Pancreas (tissue), 10 donors: ENCODE data around the gene HOXA1. TPM values are rescaled to one million over a fixed set of nuclear protein-coding genes. Genes with fewer than 3 reads are reported as not detected.

Source experiments
- ATAC-seq, 4 donors: fragments of 200-7000 bp; cut with Tn5 transposase; one replicate each; pipeline versions ENCODE4 v1.8.0 to v1.9.1; 2020; ENCODE audit warnings: mild to moderate bottlenecking in 4 of 4, moderate library complexity in 4 of 4
- DNase-seq, 6 donors: peaks; one replicate each; pipeline ENCODE4 v3.0.0-alpha.2; 2020
- FAIRE-seq: peaks from 2 replicates; lab custom pipeline; 2012; peaks lifted over from hg19 to GRCh38; lab: Jason Lieb, UNC
- H3K27ac ChIP-seq, 4 donors: fragments of 200-600 bp; sonication (generic); 1 replicate in 3 of 4; 2 replicates in 1 of 4; pipeline versions ENCODE4 v1.5.0 to v1.8.0; 2020
- H3K27me3 ChIP-seq, 4 donors: fragments of 200-600 bp; one replicate each; pipeline ENCODE4 v1.8.0; 2021
- H3K36me3 ChIP-seq, 3 donors: fragments of 200-600 bp; sonication (generic) in 1 of 3; one replicate each; pipeline versions ENCODE4 v1.5.0 to v1.8.0; 2020 to 2021
- H3K4me1 ChIP-seq, 3 donors: fragments of 200-600 bp; one replicate each; pipeline ENCODE4 v1.8.0; 2021
- H3K4me3 ChIP-seq, 4 donors: fragments of 200-600 bp; sonication (generic) in 2 of 4; one replicate each; pipeline versions ENCODE4 v1.5.0 to v1.8.0; 2020 to 2021
- H3K9me3 ChIP-seq, 4 donors: fragments of 200-600 bp; one replicate each; pipeline ENCODE4 v1.8.0; 2021
- CTCF ChIP-seq, 4 donors: fragments of 200-600 bp; sonication (generic) in 3 of 4; IDR thresholded peaks; one replicate each; pipeline versions ENCODE4 v1.5.0 to v1.8.0; 2021; ENCODE audit warnings: antibody characterized with exemption in 4 of 4
- WGBS, 2 donors: extraction: QIAGEN DNeasy Blood & Tissue Kit; methylation state at CpG; one replicate each; pipeline ENCODE4 v1.1.7; 2013; 5-methylcytosine and 5-hydroxymethylcytosine counted together
- intact Hi-C, 3 donors: fragments of 100-400 bp; cut with DNase I; formaldehyde crosslinking; loops; one replicate each; pipeline versions ENCODE4 v1.11.1 to v1.14.2; 2022
- polyA plus RNA-seq, 2 donors: library from polyadenylated mRNA; stranded (reverse); fragments of 200-250 nt; gene quantifications; one replicate each; pipeline ENCODE4 v1.2.3, GENCODE V29; 2013
- total RNA-seq, 6 donors: library from RNA; stranded (reverse); fragmentation: NEBNext Ultra II Directional in 4 of 6; extraction: Animal tissue kit (Norgen Biotek cat#: 25700) in 4 of 6; gene quantifications; one replicate each; pipeline versions ENCODE4 v1.2.1 to v1.2.4, GENCODE V29; 2021 to 2023
- donor health status: healthy with polysubstance abuse.
- donor health status: DM: no; HTN: no; CAD: no; lungs with moderate emphysema.
- donor health status: DM: no; HTN: no; CAD: no.
- donor health status: control.
- donor health status: control.
- donor health status: Bipolar disorder and iron deficiency.
- donor health status: DM: yes; HTN: yes; CAD: no.
- donor health status: DM: no; HTN: no; CAD: no.
- donor health status: DM: no; HTN: no; CAD: no.
- donor health status: DM: yes; HTN: yes; CAD: no.

Gene HOXA1
- under 1 TPM in 2 of 6 donors, not detected in 4; 0.12 to 0.16 TPM for total RNA-seq
- polyA plus RNA-seq: under 1 TPM in 1 of 2 donors, not detected in 1; 0.05 TPM

DNA sequence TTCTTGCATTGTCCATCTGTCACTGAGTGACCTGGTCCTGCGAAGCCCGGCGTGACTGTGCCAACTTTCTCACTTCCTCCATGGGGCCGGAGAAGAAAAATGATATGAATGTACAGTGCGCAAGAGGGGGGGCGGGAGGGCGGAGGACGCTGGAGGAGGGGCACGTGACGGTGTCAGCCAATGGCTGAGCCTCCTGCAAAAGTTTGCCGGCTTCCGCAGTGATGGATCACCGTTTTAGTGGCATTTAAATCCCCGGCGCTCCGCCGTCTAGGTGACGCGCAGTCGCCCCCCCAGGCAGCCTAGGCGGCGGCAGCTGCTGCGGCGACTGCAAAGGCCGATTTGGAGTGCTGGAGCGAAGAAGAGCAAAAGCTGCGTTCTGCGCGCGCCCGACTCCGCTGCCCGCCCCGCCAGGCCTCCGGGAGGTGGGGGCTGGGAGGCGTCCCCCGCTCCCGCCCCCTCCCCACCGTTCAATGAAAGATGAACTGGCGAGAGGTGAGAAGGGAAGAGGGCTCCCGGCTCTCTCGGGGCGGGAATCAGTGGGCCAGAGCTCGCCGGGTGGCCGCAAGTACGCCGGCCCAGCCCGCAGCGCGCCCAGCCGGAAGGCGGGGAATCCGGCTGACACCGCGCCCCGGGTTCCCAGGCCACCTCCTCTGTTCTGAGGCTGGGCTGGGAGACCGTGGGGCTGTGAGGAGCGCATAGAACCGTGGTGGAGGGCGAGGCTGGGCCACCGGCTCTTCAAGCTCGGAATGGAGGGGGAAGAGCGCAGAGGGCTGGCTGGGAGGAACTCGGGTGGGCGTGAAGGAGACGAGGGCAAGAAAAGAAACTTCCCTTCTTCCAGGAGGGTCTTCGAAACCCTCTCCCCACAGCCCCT lies at the start of gene HOXA1:
Gene HOXA1 (minus strand): TSS at position 104 of the 871 bp plus-strand sequence. CDS start 88 bp downstream, at position 16.
- no peak for TF ChIP-seq CTCF (IDR thresholded peaks at IDR 0.05)
- H3K4me1 ChIP-seq: peaks cover 0 to 8% (median 4%) of the 10 kb centered on the region in 3 donors
- peak; percentile 35 to 78 (median 74) for ATAC-seq
- no peaks in the 10 kb centered on the region for H3K36me3 ChIP-seq
- H3K9me3 ChIP-seq: no peaks in the 10 kb centered on the region
- peak within 1 kb of the TSS; percentile 24 to 51 (median 34) for H3K4me3 ChIP-seq
- intact Hi-C loops: no loop called here
- peaks cover 0 to 74% (median 20%) of the 10 kb centered on the region in 4 donors for H3K27me3 ChIP-seq
- FAIRE-seq: no peak
- peak within 1 kb of the TSS in 2 of 4 donors; percentile 47 to 60 for H3K27ac ChIP-seq
- peak in 2 of 6 donors; percentile 55 to 63 for DNase-seq
- WGBS, 2 donors: 3 to 4% methylated on average over 65 to 68 of the region's 68 CpGs

- Histone ChIP-seq H3K9me3 (no peaks in the 10 kb centered on the region), H3K27me3 (peaks cover 14 to 81% (median 29%) of the 10 kb centered on the region in 4 donors), H3K36me3 (no peaks in the 10 kb centered on the region), H3K27ac (no peak overlapping the region), H3K4me3 (no peak overlapping the region), H3K4me1 (peaks cover 0 to 5% (median 4%) of the 10 kb centered on the region in 3 donors)
- FAIRE-seq: no peak
- TF ChIP-seq CTCF (IDR thresholded peaks at IDR 0.05): no peak
- ATAC-seq: no peak
- intact Hi-C loops: no loop called here
- 20 to 21% methylated on average over 47 of the region's 47 CpGs for WGBS, 2 donors
- peak in 1 of 6 donors; percentile 48 for DNase-seq
Measured at GRCh38 chr7:27145165-27145913, 49.5 kb upstream of the HOXA1 start.

DNA sequence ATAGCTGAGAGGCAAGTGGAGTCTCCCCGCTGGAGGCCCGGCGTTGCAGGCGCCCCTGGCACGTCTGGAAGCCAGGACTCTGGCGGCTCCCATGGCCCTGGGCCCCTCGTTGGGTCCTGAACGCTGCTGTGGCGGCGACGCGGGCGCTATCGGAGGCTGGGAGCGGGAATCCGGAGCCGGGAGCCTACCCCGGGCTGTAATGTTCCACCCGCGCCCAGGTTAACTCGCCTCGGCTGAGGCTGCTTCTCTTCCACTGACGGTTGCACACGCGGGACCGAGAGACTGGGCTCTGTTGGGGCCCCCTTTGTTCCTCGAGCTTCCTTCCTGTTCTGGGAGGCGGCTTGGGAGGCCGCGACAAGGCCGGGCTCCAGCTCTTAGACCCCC lies 49.0 kb upstream of the HOXA1 start:
- WGBS, 2 donors: 14 to 25% methylated on average over 30 to 31 of the region's 31 CpGs
- DNase-seq (peak in 2 of 6 donors; percentile 55 to 60), FAIRE-seq (no peak), ATAC-seq (no peak)
- Histone ChIP-seq H3K27me3 (peaks cover 14 to 81% (median 29%) of the 10 kb centered on the region in 4 donors), H3K27ac (no peak overlapping the region), H3K9me3 (no peaks in the 10 kb centered on the region), H3K4me3 (no peak overlapping the region), H3K36me3 (no peaks in the 10 kb centered on the region), H3K4me1 (peaks cover 0 to 5% (median 4%) of the 10 kb centered on the region in 3 donors)
- intact Hi-C loops: no loop called here
- no peak for TF ChIP-seq CTCF (IDR thresholded peaks at IDR 0.05)

- intact Hi-C loops: no loop called here
- H3K9me3 ChIP-seq: no peaks in the 10 kb centered on the region
- 21% methylated on average over 40 of the region's 40 CpGs for WGBS, 2 donors
- H3K4me1 ChIP-seq: peaks cover 0 to 5% (median 4%) of the 10 kb centered on the region in 3 donors
- DNase-seq (peak in 1 of 6 donors; percentile 43), FAIRE-seq (no peak), ATAC-seq (no peak)
- peaks cover 14 to 86% (median 30%) of the 10 kb centered on the region in 4 donors for H3K27me3 ChIP-seq
- peak overlapping the region in 1 of 4 donors; percentile 36 for H3K4me3 ChIP-seq
- no peak for TF ChIP-seq CTCF (IDR thresholded peaks at IDR 0.05)
- H3K36me3 ChIP-seq: no peaks in the 10 kb centered on the region
- H3K27ac ChIP-seq: no peak overlapping the region
Measured at GRCh38 chr7:27143950-27144780, 48.4 kb upstream of the HOXA1 start.
